NCI-H187 treated with DMSO at 0.1 percent for 48 hours (cell line): ENCODE measurements around the gene PGGHG.
"Not testable (repeated sequence)": the region's sequence is repeated elsewhere in the genome, so short reads cannot be mapped to it uniquely, and the experiment has no call there.

Source experiments
- DNase-seq: peaks from one replicate; lab custom pipeline; 2025; lab: John Stamatoyannopoulos, UW

The PGGHG gene

DNA sequence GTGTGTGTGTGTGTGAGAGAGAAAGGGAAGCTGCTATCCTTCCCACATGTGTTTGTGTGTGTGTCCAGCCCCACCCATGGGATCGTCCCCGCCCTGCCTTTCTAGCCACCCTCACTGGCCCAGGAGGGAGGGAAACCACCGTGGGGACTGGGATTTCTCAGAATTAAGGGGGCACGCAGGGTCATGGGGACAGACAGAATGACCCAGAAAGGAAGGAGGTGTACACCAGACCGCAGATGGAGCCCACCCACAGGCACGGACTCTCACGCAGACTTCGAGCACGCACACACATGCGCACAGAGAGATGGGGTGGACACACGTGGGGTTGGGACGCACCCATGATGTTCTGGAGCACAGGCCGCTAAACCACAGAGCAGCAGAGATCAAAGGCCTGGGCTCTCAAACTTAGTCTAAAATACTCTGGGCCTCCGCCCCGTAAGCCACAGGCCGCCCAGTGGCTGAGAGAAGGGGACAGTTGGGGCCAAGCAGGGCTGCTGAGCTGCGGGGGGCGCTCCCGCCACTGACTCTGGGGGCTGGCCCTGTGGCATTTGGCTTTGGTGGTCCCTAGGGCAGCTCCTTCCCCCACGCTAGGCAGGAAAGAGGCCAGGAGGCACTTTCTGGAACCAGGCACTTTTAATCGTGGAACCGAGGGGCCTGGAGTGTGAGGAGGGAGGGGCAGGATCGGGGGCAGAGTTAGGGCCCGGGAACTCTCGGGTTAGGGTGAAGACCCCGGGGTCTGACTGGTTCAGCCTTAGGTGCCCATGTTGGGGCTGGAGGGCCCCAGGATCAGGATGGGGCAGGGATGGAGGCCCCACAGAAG, 8.9 kb downstream of the PGGHG start:
- DNase-seq = no peak

DNA sequence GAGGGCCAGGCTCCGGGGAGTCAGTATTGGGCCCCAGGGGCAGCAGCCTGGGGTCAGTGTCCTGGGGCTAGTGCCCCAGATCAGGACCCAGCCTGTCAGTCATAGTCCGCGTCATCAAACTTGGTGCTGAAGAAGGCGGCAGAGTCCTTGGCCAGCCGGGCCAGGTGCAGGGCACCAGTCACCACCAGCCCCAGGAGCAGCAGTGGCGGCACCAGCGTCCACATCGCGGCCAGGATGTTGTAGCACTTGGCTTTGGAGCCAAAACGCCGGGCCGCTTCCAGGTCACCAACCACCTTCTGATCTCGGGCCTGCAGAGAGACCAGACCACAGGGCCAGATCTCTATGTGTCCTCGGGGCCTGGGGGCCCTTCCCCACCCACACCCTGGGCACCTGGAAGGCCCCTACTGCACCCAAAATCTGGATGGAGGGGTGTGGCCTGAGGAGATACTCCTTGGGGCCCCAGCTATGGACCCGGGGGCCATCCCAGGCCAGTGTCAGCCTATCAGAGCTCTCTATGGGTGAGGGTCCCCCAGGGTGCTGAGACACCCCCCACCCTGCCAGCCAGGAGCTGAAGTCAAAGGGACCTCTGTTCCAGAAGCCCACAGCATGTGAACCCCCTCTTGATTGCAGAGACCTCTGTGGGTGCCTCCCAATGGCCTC, 9.6 kb downstream of the PGGHG start:
- DNase-seq = no peak

DNA sequence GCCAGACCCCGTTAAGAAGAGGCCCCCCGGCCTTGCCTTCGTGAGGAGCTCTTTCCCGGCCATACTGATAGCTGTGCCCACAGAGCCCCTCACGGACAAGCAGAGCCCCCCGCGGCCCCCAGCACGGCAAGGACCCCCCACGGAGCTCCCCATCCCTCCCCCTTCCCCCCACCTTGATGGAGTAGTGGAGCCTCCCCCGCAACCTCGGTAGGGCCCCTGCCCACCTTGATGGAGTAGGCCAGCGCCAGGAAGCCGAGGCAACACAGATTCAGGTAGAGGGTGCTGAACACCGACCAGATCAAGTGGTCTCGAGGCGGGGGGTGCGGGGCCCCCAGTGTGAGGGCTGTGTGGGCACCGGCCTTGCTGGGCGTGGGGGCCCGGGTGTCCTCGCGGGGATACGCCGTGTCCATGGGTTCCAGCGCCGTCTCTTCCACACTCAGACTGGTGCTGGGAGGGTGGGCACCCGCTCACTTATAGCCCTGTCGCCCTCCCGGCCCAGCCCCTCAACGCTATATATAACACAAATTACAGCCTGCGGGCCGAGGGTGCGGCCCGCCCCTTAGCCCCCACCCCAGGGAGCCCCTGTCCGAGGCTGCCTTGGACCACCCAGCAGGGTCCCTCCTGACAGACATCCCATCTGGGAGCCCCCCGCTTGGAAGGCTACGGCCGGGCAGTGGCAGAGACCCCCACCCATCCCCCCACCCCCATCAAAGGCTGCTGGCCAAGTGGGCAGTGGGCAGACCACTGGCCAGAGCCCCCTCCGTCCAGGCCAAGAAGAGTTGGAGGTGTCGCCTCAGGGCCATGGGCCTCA, 10.4 kb downstream of the PGGHG start, which contains the start of gene IFITM5:
Gene IFITM5 (minus strand): TSS at position 446 of the 811 bp plus-strand sequence. CDS start 36 bp downstream, at position 410.
- DNase-seq = no peak

DNA sequence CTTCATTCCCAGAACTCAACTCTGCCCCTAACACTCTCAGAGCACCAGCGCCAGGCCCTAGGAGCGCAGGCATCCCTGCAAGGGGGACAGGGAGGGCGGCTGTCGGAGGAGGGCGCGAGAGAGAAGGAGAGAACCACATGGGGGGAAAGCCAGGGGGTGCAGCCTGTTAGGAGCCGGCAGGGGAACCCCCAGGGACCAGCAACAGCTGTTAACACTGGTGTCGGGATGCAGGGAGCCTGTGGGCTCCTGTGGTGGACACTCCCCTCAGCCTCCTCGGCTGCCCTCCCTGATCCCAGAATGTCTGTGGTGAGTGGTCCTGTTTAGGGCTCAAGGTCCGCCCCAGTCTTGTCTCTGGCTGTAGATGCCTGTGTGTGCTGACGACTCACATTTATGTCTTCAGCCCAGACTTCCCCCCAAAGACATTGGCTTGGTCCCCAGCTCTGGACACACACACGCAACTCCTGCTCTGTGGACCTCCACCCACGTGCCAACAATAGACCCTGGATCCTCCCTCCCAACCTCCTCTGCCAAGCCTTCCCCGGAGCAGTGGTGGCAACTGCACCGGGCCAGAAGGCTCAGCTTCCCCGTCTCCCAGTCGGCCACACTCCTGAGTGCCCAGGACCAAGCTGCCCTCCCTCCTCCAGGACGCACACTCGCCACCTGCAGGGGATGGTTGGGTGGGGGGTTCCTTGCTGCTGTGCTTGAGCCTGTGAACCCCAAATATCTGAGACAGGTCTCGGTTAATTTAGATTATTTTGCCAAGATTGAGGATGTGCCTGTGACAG, 11.2 kb downstream of the PGGHG start:
- DNase-seq = no peak

DNA sequence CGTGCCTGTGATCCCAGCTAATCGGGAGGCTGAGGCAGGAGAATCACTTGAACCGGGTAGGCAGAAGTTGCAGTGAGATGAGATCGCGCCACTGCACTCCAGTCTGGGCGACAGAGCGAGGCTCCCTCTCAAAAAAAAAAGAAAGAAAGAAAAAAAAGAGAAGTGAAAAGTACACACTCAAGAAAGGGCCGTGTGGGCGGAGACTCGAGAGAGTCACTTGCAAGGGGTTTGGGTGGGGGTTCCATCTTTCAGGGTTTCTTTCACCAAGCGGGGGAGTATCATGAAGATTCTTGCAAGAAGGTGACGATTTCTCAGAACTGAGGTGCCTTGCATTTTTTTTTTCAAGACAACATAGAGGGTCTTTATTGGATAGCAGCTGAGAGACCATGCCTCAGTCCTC, 14.4 kb downstream of the PGGHG start:
- no peak for DNase-seq

DNA sequence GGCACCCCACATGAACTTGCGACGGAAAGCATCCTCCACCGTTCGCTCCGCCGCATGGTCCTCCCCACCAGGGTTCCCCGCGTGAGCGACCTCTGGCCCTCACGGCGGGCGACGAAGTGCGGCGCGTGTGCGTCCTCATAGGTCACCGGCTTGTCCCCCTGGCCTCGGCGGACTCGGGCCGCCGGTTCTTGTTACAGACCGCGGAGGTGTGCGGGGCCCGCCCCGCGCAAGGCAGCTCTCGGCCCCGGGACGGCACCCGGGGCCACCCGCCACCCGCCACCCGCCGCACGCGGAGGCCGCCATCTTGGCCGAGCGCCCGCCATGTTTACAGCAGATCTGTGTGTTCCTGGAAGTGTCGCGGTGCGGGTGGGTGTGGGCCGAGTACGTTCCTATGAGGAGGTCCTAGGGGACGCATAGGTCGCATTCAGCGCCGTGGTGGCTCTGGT, 15.2 kb downstream of the PGGHG start:
- DNase-seq = no peak

DNA sequence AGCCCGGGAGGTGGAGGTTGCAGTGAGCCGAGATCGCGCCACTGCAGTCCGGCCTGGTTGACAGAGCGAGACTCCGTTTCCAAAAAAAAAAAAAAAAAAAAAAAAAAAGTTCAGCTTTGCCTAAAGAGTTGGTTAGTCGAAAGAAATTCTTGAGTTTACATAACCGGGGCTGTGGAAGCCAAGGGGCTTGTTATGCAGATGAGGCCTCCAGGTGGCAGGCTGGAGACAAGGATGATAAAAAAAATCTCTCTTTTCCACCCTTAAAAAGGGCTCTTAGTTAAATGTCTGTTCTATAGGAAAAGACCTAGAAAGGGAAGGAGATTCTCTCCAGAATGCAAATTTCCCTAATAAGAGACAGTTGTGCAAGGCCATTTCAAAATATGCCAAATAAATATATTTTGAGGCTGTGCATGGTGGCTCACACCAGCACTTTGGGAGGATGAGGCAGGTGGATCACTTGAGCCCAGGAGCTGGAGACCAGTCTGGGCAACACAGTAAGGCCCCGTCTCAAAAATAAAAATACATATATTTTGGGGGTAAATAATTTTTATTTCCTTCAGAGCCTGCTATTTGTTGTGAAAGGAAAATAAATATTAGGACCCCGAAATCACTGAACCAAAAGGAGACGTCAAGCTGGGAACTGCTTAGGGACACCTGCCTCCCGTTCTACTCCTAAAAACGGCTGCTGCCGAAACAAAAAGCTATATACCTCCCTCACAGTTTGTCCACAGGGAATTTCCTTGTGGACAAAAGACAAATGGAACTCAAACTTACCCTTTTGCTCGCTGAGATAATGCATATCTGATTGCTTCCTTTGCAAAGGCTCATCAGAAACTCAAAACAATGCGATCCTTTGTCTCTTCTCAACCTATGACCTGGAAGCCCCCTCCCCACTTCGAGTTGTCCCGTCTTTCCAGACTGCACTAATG, 16.3 kb downstream of the PGGHG start:
- DNase-seq = no peak

DNA sequence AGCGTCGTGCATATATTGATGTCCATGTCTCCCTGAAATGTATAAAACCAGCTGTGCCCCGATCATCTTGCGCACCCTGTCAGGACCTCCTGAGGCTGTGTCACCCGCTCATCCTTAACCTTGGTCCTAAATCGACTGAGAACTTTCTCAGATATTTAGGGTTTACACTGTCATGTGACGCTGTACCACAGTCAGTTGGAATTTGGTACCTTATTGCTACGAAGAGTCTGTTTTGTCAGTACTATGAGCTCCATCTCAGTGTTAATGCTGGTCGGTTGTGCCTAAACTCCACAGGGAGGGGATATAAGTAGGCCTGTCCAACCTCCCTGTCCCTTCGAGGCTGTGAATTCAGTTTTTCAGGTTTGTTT, 16.9 kb downstream of the PGGHG start:
- no peak for DNase-seq

DNA sequence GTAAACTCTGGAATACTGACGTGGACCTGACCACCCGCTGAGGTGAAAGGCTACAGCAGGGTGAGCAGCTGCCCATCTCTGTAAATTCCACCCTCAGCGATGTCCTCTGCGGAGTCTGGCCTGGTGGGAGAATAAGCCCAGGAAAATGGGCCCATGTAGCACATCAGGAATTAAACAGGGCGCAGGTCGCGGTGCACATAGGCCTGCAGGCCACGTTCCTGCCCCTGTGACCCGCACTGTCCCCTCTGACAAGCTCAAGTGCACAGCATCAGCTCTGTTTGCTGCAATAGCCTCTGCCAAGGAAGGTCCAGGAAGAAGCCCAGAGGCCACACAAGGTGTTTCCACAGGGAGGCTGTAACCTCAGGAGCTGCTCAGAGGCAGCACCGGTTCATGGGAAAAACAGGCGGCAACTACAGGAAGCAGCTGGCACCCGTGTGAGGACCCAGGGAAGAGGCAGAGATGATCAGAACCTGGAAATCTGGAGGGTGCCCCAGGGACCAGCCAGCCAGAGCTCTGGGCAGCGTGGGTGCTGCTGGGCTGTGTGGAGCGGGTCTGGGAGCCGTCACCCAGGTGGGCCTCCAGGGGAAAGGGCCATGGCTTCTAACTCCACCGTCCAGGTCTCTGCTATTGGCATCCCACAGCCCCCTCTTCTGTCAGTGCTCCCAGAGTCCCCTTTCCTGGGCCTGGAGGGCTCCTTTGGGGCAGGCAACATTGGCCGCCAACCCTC, 17.9 kb downstream of the PGGHG start:
- DNase-seq = no peak

DNA sequence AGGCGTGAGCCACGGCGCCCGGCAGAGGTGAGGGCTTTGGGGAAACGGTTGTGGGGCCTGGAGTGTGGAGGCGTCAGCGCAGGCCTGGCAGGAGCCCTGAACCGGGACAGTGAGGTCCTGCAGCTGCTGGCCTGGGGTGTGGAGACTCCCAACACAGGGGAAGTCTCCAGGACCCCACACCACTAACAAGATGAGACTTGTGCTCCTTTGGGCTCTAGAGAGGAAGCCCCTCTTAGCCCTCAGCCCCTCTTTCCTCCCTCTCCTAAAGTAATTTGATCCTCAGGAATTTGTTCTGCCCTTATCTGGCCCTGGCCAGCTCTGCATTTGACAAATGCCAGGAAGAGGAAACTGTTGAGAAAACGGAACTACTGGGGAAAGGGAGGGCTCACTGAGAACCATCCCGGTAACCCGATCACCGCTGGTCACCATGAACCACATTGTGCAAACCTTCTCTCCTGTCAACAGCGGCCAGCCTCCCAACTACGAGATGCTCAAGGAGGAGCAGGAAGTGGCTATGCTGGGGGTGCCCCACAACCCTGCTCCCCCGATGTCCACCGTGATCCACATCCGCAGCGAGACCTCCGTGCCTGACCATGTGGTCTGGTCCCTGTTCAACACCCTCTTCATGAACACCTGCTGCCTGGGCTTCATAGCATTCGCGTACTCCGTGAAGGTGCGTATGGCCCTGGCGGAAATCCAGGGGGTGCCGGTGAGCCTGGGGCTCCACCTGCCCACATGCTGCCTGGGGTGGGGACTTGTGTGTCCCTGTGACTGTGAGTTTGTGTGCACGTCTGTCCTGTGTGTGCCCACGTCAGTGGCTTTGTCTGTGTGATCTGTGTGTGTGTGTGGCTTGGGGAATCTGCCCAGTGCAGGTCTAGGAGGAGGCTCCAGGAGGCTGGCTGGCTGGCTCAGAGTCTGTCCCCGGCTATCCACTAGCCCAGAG, 19.1 kb downstream of the PGGHG start, which contains the start of gene IFITM2:
Gene IFITM2 (plus strand): TSS at position 51 of the 943 bp plus-strand sequence. CDS start 377 bp downstream, at position 428.
- not testable (repeated sequence) for DNase-seq

DNA sequence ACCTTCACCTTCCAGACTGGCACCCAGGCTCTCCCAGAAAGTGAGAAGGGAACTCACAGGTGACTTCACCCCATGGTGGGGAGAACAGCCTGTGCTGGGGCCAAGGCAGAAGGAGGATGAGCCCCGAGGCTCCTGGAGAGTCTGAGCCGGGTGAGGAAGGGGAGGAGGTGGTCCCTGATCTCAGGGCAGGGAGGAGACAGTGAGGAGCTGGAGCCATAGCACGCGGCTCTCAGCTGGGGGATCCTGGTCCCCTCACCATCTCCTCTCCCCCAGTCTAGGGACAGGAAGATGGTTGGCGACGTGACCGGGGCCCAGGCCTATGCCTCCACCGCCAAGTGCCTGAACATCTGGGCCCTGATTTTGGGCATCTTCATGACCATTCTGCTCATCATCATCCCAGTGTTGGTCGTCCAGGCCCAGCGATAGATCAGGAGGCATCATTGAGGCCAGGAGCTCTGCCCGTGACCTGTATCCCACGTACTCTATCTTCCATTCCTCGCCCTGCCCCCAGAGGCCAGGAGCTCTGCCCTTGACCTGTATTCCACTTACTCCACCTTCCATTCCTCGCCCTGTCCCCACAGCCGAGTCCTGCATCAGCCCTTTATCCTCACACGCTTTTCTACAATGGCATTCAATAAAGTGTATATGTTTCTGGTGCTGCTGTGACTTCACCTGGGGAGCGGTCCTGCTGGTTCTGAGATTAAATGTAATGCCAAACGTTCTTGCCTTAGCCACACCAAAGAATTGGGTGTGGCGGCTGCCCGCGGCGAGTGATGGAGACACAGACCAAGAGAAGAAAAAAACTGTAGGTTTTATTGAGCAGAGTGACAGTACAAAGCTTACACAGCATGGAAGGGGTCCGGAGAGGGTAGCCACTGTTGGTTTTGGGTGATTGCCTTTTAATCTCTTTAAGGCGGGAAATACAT, 20.1 kb downstream of the PGGHG start:
- DNase-seq = not testable (repeated sequence)

DNA sequence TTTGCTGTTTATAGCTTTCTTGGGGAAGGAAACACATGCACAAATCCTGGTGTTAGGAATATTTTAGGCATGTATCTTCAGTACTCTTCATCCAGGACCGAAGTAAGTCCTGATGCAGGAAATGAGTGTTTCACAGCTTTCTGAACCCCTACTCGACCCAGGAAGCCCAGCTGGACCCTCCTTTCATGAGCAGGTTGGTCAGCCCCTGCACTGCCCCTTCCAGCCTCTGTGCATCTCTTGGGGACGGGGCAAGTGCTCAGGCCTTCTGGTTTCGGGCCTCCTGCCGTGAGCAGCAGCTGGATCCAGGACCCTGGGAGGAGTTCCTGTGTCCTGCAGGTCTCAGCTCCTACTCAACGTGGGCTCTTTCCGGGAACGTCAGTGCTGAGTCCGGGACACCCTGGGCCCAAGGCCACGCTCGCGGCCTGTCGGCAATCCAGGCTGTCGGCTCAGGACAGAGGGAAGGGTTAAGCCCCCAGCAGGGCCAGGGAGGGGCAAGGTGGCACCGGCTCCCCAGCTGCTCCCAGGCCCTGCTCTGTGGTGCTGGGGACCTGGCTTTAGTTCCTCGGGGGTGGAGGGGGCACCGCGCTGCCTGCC, 21.1 kb downstream of the PGGHG start:
- not testable (repeated sequence) for DNase-seq

DNA sequence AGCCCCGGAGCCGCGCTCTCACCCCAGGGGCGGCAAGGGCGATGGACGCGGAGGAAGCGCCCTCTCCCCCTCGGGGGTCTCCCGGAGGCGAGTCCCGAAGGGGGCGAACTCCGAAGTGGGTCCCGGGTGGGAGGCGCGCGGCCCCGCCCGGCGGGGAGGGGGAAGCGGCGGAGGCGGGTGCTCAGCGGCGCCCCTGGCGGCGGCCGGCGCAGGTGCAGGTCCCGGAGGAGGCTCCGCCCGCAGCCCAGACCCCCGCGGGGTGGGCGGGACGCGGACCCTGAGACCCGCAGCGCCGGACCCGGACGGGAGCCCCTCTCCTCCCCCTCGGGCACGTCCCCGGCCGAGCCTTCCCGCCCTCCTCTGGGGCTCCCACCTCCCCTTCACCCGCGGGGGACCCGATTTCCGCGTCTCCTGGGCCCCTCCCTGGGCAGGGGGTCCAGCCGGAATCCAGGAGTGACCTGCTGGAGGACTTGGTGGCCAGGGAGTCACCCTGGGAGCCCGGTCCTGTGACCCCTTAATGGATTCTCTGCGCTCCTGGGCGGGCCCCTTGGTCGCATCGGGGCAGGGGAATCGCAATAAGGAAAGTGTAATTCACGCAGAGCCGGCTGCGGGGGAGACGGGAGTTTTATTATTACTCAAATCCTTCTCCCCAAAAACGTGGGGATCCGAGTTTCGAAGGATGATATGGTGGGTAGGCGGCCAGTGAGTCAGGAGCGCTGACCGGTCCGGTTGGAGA, 22.3 kb downstream of the PGGHG start:
- DNase-seq = not testable (repeated sequence)

DNA sequence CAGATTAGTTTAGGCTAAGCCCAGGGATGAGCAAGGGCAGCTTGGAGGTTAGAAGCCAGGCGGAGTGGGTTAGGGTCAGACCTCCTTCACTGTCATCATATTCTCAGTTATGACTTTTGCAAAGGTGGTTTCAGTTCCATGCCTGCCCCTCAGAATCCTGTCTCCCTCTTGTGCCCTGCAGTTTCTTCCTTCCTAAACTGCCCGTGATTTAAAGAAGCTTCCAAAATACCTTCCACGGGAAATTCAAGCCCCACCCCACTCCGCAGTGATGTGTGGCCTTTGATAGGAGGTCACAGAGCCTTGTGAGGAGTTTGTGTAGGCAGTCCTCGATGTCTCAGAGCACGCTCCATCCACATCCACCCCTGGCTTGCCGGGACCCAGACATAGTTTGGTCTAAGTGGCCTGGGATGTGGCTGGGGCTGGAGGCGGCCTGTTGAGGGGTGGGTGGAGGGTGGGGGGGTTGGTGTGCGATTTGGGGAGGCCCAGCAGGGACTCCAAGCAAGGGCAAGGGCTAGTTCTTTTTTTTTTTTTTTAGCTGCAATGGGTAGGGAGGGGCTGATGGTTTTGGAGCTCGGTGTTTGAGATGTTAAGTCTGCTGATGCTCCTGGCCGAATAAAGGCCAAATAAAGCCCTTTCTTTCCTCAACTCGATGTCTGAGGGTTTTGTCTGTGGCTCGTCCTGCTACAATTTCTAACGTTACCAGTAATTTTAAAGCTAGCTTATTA, 23.3 kb downstream of the PGGHG start:
- DNase-seq = no peak

DNA sequence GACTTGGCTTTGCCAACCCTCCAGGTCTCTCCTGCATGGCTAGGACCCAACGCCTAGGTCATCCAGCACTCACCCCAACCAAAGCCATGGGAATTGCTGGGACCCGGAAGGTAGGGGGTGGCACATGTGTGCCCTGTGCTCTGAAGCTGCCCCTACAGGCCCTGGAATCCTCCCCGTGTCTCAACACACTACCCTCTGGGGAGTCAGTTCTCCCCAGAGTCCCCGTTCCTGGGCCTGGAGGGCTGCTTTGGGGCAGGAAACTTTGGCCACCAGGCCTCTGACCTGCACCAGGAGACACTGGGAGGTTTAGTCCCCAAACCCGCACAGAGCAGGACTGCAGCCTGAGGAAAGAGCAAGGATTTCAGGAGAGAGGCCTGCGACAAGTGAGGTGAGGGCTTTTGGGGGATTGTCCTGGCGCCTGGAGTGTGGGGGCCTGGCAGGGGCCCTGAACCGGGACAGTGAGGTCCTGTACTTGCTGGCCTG, 24.4 kb downstream of the PGGHG start:
- no peak for DNase-seq
